ENCODE data around the gene TSPAN15.
A peak's percentile ranks its signal among the peaks of the same experiment; 100 is the strongest.
"Not testable (repeated sequence)": the region's sequence is repeated elsewhere in the genome, so short reads cannot be mapped to it uniquely, and the experiment has no call there.

Gene TSPAN15

DNA sequence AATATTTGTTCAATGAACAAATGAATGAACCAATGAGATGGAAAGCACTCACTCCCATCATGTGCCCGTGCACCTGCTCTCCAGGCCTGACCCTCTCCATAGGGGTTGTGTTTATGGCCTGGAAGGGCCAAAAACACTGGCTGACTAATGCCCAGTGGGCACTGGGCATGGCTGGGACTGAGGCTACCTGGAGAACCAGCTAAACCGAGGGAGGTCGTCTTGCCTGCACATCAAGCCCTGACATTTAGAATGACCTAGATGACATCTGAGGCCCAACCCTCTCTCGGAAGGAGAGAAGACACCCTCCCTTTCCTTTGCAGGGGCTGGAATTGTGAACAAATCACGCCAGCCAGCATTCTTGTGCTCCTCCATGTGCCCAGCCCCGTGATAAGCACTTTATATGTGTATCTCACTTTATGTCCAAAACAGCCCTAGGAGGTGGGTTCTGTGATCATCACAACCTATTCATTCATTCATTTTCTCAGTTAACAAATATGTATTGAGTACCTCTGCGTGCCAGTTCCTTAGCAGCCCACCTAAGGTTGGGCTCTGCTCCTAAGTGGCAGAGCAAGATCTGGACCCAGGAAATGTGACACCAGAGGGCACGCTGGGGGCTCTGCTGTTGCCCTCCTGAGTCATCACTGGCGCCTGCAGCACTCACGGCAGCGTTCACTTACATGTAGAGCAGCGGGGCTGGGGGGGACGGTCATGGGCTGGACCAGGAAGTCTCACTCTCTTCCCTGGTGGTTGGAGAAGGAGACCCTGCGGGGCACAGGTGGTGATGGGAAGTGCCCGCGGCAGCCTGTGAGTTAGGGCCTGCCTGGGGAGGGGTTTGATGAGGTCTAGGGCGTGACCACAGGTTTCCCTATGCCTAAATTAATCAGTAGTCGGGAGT, 52.0 kb downstream of the TSPAN15 start:
- DNase-seq (ENCODE audit: low spot score), result peak; percentile 37

GRCh38 chr10:69503896-69504265, 52.6 kb downstream of the TSPAN15 start:
- no peak for DNase-seq (ENCODE audit: low spot score)

- no peak for DNase-seq (ENCODE audit: low spot score)
Observed at GRCh38 chr10:69504576-69505250, 53.4 kb downstream of the TSPAN15 start.

GRCh38 chr10:69505636-69506318, 54.5 kb downstream of the TSPAN15 start:
- no peak for DNase-seq (ENCODE audit: low spot score)

GRCh38 chr10:69506487-69506833, 55.2 kb downstream of the TSPAN15 start:
- no peak for DNase-seq (ENCODE audit: low spot score)

GRCh38 chr10:69506834-69507713, 55.8 kb downstream of the TSPAN15 start:
- no peak for DNase-seq (ENCODE audit: low spot score)

DNA sequence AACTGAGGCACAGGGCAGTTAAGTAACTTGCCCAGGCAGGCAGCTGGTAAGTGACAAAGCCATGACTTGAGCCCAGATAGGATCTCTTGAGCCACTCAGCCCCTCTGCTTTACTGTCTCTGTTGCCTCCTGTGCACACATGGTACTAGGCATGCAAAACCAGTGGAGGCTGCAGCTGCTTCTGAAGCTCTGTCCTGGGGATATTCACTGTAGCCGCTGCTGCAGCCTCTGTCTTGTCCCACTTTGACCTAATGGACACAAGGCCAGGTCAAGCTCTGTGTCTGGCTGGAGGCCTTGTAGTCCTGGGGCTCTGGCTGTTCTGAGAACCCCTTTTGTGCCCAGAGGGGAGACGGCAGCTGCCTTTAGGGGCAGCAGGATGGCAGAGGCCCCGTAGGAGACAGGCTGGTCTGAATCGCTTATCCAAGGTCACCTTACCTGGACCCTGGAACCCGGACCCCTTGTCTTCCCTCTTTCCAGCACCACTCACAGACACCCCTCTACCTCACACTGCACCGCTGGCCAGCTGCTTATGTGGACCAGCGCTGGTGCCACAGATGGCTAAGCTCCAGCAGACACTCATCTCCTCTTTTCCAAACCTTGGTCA, 57.6 kb downstream of the TSPAN15 start:
- DNase-seq (ENCODE audit: low spot score), result no peak

- DNase-seq (ENCODE audit: low spot score), result no peak
Observed at GRCh38 chr10:69512901-69513300, 61.6 kb downstream of the TSPAN15 start.

GRCh38 chr10:69513617-69514016, 62.4 kb downstream of the TSPAN15 start:
- DNase-seq (ENCODE audit: low spot score), result no peak

DNA sequence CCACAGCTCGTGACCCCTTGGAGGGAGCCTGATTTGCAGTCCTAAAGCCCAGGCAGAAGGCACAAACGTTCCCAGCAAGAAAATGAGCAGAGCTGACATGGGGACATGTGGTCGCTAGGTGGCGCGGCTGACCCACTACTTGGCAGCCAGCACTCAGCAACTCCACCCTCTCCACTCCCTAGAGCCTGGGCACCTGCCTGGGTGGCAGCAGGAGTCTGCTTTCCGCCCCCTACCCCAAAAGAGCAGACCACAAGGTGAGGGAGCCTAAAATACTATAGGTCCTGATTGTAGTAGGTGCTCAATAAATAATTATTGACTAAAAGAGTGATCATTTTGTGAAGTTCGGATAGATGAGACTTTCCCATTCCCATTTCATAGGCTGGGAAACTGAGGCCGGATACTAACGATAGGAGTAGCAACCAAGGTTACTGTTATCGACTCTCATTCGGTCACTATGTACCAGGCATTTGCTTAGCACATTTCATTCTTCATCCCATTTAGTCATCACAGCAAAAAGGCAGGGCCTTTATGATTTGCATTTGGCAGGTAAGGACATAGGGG, 64.5 kb downstream of the TSPAN15 start:
- DNase-seq (ENCODE audit: low spot score), result no peak

GRCh38 chr10:69516316-69516715, 65.1 kb downstream of the TSPAN15 start:
- DNase-seq (ENCODE audit: low spot score), result no peak

GRCh38 chr10:69516796-69517195, 65.5 kb downstream of the TSPAN15 start:
- DNase-seq (ENCODE audit: low spot score), result no peak

- no peak for DNase-seq (ENCODE audit: low spot score)
Observed at GRCh38 chr10:69517271-69517848, 66.1 kb downstream of the TSPAN15 start.

- DNase-seq (ENCODE audit: low spot score), result no peak
Observed at GRCh38 chr10:69527961-69528360, 76.7 kb downstream of the TSPAN15 start.

- no peak for DNase-seq (ENCODE audit: low spot score)
Observed at GRCh38 chr10:69533658-69534057, 82.4 kb downstream of the TSPAN15 start.

- not testable (repeated sequence) for DNase-seq (ENCODE audit: low spot score)
Observed at GRCh38 chr10:69536521-69536920, 85.3 kb downstream of the TSPAN15 start.

DNA sequence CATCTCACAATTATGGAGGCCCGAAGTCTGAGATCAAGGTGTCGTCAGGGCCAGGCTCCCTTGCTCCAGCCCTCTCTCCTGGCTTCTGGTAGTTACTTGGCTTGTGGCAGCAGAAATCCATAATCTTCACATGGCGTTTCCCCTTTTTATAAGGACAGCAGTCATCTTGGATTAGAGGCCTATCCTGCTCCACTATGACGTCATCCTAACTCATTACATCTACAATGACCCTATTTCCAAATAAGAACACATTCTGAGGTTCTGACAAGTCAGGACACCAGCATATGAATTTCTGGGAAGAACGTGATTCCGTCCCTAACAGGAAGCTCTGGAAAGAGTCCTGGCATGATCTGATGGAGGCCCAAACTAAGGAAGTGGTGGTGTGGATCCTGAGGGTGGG, 86.2 kb downstream of the TSPAN15 start:
- DNase-seq (ENCODE audit: low spot score), result no peak

GRCh38 chr10:69538461-69538860, 87.2 kb downstream of the TSPAN15 start:
- DNase-seq (ENCODE audit: low spot score), result no peak

- DNase-seq (ENCODE audit: low spot score), result no peak
Observed at GRCh38 chr10:69541463-69541862, 90.2 kb downstream of the TSPAN15 start.

- no peak for DNase-seq (ENCODE audit: low spot score)
Observed at GRCh38 chr10:69549959-69550358, 98.7 kb downstream of the TSPAN15 start.

DNA sequence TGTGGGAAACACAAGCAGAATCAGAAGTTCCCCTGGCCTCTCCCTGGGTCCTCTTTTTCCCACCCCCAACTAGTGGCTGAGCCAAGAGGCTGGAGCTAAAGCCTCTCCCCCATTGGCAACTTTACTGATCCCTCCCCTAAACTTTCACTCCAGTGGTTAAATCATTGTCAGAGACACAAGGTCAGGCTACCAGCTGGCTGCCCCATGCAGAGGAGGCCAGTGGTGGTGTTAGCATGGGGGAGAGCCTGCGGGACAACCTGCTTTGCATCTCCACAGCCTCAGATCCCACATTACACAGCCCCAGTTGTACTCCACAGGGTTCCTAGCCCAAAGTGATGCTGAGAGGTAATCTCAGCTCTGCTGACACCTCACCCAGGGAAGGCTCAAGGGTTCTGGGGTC, 101.0 kb downstream of the TSPAN15 start:
- DNase-seq (ENCODE audit: low spot score), result no peak

Measured in left forelimb (tissue), 1 donor.